HG03565 (cell line): ENCODE data around the gene CAPN1.

Experiments used
- ATAC-seq: cut with Tn5 transposase; IDR thresholded peaks from one replicate; pipeline ENCODE4 v1.9.1; 2021; ENCODE audit warnings: mild to moderate bottlenecking, moderate library complexity; ENCODE audit not compliant: unreplicated experiment

Gene CAPN1

GRCh38 chr11:65188486-65188885 lies 6.8 kb downstream of the CAPN1 start:
- ATAC-seq: no peak

GRCh38 chr11:65189191-65189590 lies 7.5 kb downstream of the CAPN1 start:
- ATAC-seq: no peak

- ATAC-seq: no peak
Observed at GRCh38 chr11:65194564-65194963, 12.8 kb downstream of the CAPN1 start.

- no peak for ATAC-seq
Observed at GRCh38 chr11:65204143-65204542, 22.4 kb downstream of the CAPN1 start.

GRCh38 chr11:65204646-65205601 lies 23.2 kb downstream of the CAPN1 start:
- no peak for ATAC-seq

GRCh38 chr11:65205602-65205967 lies 23.9 kb downstream of the CAPN1 start:
- ATAC-seq: no peak

GRCh38 chr11:65206441-65206841 lies 24.7 kb downstream of the CAPN1 start:
- no peak for ATAC-seq

- no peak for ATAC-seq
Observed at GRCh38 chr11:65206901-65207300, 25.2 kb downstream of the CAPN1 start.

GRCh38 chr11:65207918-65208784 lies 26.4 kb downstream of the CAPN1 start:
- ATAC-seq: no peak

GRCh38 chr11:65208785-65209710 lies 27.3 kb downstream of the CAPN1 start:
- ATAC-seq: no peak

- no peak for ATAC-seq
Observed at GRCh38 chr11:65209711-65210360, 28.1 kb downstream of the CAPN1 start.

- no peak for ATAC-seq
Observed at GRCh38 chr11:65210361-65210731, 28.6 kb downstream of the CAPN1 start.

- no peak for ATAC-seq
Observed at GRCh38 chr11:65210748-65211147, 29.0 kb downstream of the CAPN1 start.

GRCh38 chr11:65211293-65212105 lies 29.8 kb downstream of the CAPN1 start:
- ATAC-seq: no peak

GRCh38 chr11:65212226-65212801 lies 30.6 kb downstream of the CAPN1 start:
- ATAC-seq: no peak

- ATAC-seq: no peak
Observed at GRCh38 chr11:65213322-65214211, 31.8 kb downstream of the CAPN1 start.

GRCh38 chr11:65214212-65214845 lies 32.6 kb downstream of the CAPN1 start:
- ATAC-seq: no peak
